CD8-positive, alpha-beta memory T cell (primary cell): Measurements from ENCODE around the gene METTL22. TPM values are rescaled to one million over a fixed set of nuclear protein-coding genes. Genes with fewer than 3 reads are reported as not detected.

Source experiments
- CTCF ChIA-PET: fragments of 350-600 bp; sonication (Branson Sonifier 250); formaldehyde crosslinking; loops from one replicate; lab custom pipeline; 2021; ENCODE audit warnings: antibody characterized with exemption; lab: Charles Lee
- POLR2A ChIA-PET: fragments of 350-600 bp; sonication (Branson Sonifier 250); formaldehyde crosslinking; loops from one replicate; lab custom pipeline; 2021; ENCODE audit warnings: antibody characterized with exemption; lab: Charles Lee
- DNase-seq, 5 donors: peaks; one replicate each; pipeline versions ENCODE4 v3.0.0 to v3.0.0-alpha.2; 2020 to 2022; ENCODE audit warnings: mixed read lengths in 1 of 5
- H3K27ac ChIP-seq: one replicate; pipeline ENCODE4 v1.7.0; 2013; ENCODE audit warnings: low read depth, mild to moderate bottlenecking, low read length, moderate library complexity
- H3K27me3 ChIP-seq: 2 replicates; pipeline ENCODE4 v1.7.0; 2013; ENCODE audit warnings: low read length, mild to moderate bottlenecking; ENCODE audit not compliant: insufficient read depth, poor library complexity, severe bottlenecking
- H3K36me3 ChIP-seq: 2 replicates; pipeline ENCODE4 v1.7.0; 2013; ENCODE audit warnings: mild to moderate bottlenecking, low read length, moderate library complexity; ENCODE audit not compliant: insufficient read depth
- H3K4me1 ChIP-seq: 2 replicates; pipeline ENCODE4 v1.7.0; 2013; ENCODE audit warnings: mild to moderate bottlenecking, low read length, moderate library complexity; ENCODE audit not compliant: insufficient read depth
- H3K4me3 ChIP-seq: 2 replicates; pipeline ENCODE4 v1.7.0; 2013; ENCODE audit warnings: mild to moderate bottlenecking, low read length
- H3K9me3 ChIP-seq: 2 replicates; pipeline ENCODE4 v1.7.0; 2013; ENCODE audit warnings: mild to moderate bottlenecking, low read length
- H3K27ac Mint-ChIP-seq, 8 donors: one replicate each; pipeline ENCODE4 v1.8.0; 2020 to 2021; ENCODE audit warnings: mixed read lengths in 8 of 8, mild to moderate bottlenecking in 6 of 8, inconsistent platforms in 3 of 8, moderate library complexity in 3 of 8
- H3K27me3 Mint-ChIP-seq, 2 donors: one replicate each; pipeline ENCODE4 v1.8.0; 2020 to 2021; ENCODE audit warnings: mixed read lengths in 2 of 2, mild to moderate bottlenecking in 1 of 2, moderate library complexity in 1 of 2
- H3K36me3 Mint-ChIP-seq, 3 donors: one replicate each; pipeline ENCODE4 v1.8.0; 2020 to 2021; ENCODE audit warnings: mixed read lengths in 3 of 3, inconsistent platforms in 1 of 3, mild to moderate bottlenecking in 1 of 3
- H3K4me1 Mint-ChIP-seq, 3 donors: one replicate each; pipeline ENCODE4 v1.8.0; 2020 to 2021; ENCODE audit warnings: mixed read lengths in 3 of 3, inconsistent platforms in 1 of 3, mild to moderate bottlenecking in 1 of 3
- H3K4me3 Mint-ChIP-seq, 7 donors: one replicate each; pipeline ENCODE4 v1.8.0; 2020 to 2021; ENCODE audit warnings: mixed read lengths in 7 of 7, mild to moderate bottlenecking in 6 of 7, moderate library complexity in 4 of 7, inconsistent platforms in 2 of 7
- H3K9me3 Mint-ChIP-seq, 5 donors: one replicate each; pipeline ENCODE4 v1.8.0; 2020 to 2022; ENCODE audit warnings: mixed read lengths in 5 of 5, mild to moderate bottlenecking in 3 of 5, moderate library complexity in 2 of 5, inconsistent platforms in 1 of 5
- polyA plus RNA-seq: library from polyadenylated mRNA; unstranded; fragments of 300-500 nt; fragmentation: Illumina TruSeq; gene quantifications from one replicate; pipeline ENCODE4 v1.2.3, GENCODE V29; 2021
- total RNA-seq, 2 experiments: library from RNA; stranded (reverse); gene quantifications; one replicate each; pipeline ENCODE4 v1.2.3, GENCODE V29; 2021

The METTL22 gene
- total and polyA plus RNA-seq, 3 experiments from 2014 or later, result 10.8 to 24.1 (median 21.3) TPM

- H3K4me3 ChIP-seq, result no peak overlapping the region
- no peaks in the 10 kb centered on the region for H3K27me3 ChIP-seq
- no peaks in the 10 kb centered on the region for H3K9me3 Mint-ChIP-seq
- no peak overlapping the region for H3K27ac ChIP-seq
- ChIA-PET CTCF (no interaction called here), POLR2A (no interaction called here)
- H3K4me1 ChIP-seq, result no peaks in the 10 kb centered on the region
- no peaks in the 10 kb centered on the region for H3K27me3 Mint-ChIP-seq
- H3K9me3 ChIP-seq, result no peaks in the 10 kb centered on the region
- H3K36me3 Mint-ChIP-seq, result peaks cover 10 to 23% (median 13%) of the 10 kb centered on the region in 3 donors
- H3K4me1 Mint-ChIP-seq, result peaks cover 0 to 3% (median 0%) of the 10 kb centered on the region in 3 donors
- H3K36me3 ChIP-seq, result no peaks in the 10 kb centered on the region
- H3K4me3 Mint-ChIP-seq, result no peak overlapping the region
- no peak for DNase-seq
- peak overlapping the region in 1 of 8 donors; percentile 68 for H3K27ac Mint-ChIP-seq
Observed at GRCh38 chr16:8697965-8698364, 76.5 kb downstream of the METTL22 start.

Other genes starting within 250 kb of the METTL22 start
- not detected for gene TMEM114, start 31.2 kb upstream of the METTL22 start, total RNA-seq
- gene TMEM114, start 31.2 kb upstream of the METTL22 start, polyA plus RNA-seq, result not detected
- 10 to 100 TPM in 1 of 2 experiments, 1 to 10 TPM in 1; 9.8 to 10.1 TPM for gene ABAT, start 52.9 kb downstream of the METTL22 start, total RNA-seq
- 3.0 TPM for gene ABAT, start 52.9 kb downstream of the METTL22 start, polyA plus RNA-seq
- gene TMEM186, start 175.9 kb downstream of the METTL22 start, total RNA-seq, result 10 to 100 TPM; 15.6 to 16.4 TPM
- gene TMEM186, start 175.9 kb downstream of the METTL22 start, polyA plus RNA-seq, result 11.8 TPM
- gene PMM2, start 176.1 kb downstream of the METTL22 start, total RNA-seq, result 10 to 100 TPM; 58.9 to 63.3 TPM
- 31.2 TPM for gene PMM2, start 176.1 kb downstream of the METTL22 start, polyA plus RNA-seq
- gene CARHSP1, start 247.3 kb downstream of the METTL22 start, total RNA-seq, result 10 to 100 TPM; 52.6 to 57.8 TPM
- 58.5 TPM for gene CARHSP1, start 247.3 kb downstream of the METTL22 start, polyA plus RNA-seq